8988T (cell line): ENCODE data around the gene GMFB.

Experiments used
- DNase-seq: peaks from one replicate; pipeline ENCODE4 v3.0.0; 2011

GMFB gene

DNA sequence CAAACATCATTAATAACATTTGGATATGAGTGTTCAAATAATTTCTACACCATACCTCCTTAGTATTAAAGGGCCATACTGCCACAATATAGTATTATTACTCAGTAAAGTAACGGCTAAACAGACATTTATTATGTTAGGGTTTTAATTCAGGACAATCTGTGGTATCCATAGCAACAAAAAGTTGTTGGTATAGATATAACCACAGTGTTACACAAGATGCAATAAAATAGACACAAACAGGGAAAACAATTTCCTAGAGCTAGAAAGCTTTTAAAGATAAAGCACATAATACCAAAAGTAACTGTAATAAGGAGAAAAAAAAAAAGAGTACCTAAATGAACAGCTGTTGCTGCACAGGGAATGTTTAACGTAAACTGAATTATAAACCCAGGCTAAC, 63.7 kb downstream of the GMFB start:
- no peak for DNase-seq
